Heart right ventricle (tissue), 16 donors: ENCODE data around the gene DLEC1. TPM values are rescaled to one million over a fixed set of nuclear protein-coding genes. Genes with fewer than 3 reads are reported as not detected.

ENCODE experiments used
- ATAC-seq, 8 donors: fragments of 200-7000 bp; cut with Tn5 transposase; one replicate each; pipeline ENCODE4 v1.9.1; 2020; ENCODE audit warnings: mild to moderate bottlenecking in 8 of 8, moderate library complexity in 8 of 8, moderate number of reproducible peaks in 1 of 8
- DNase-seq, 2 donors: peaks; one replicate each; pipeline ENCODE4 v3.0.0-alpha.2; 2020
- H3K27ac ChIP-seq, 10 donors: fragments of 200-600 bp; sonication (generic) in 2 of 10; one replicate each; pipeline versions ENCODE4 v1.5.0 to v1.8.0; 2020 to 2022; ENCODE audit warnings: mild to moderate bottlenecking in 3 of 10
- H3K27me3 ChIP-seq, 7 donors: fragments of 200-600 bp; one replicate each; pipeline ENCODE4 v1.8.0; 2021 to 2022; ENCODE audit warnings: mild to moderate bottlenecking in 2 of 7
- H3K36me3 ChIP-seq, 9 donors: fragments of 200-600 bp; sonication (generic) in 1 of 9; one replicate each; pipeline versions ENCODE4 v1.5.0 to v1.8.0; 2020 to 2022; ENCODE audit warnings: mild to moderate bottlenecking in 2 of 9
- H3K4me1 ChIP-seq, 9 donors: fragments of 200-600 bp; sonication (generic) in 1 of 9; one replicate each; pipeline versions ENCODE4 v1.5.0 to v1.8.0; 2020 to 2022; ENCODE audit warnings: mild to moderate bottlenecking in 4 of 9
- H3K4me3 ChIP-seq, 10 donors: fragments of 200-600 bp; sonication (generic) in 2 of 10; one replicate each; pipeline versions ENCODE4 v1.5.0 to v1.8.0; 2020 to 2022; ENCODE audit warnings: mild to moderate bottlenecking in 7 of 10, moderate library complexity in 2 of 10
- H3K9me3 ChIP-seq, 11 donors: fragments of 200-600 bp in 10 of 11; sonication (generic) in 2 of 11; one replicate each; pipeline versions ENCODE4 v1.5.0 to v1.8.0; 2013 to 2022; ENCODE audit warnings: mild to moderate bottlenecking in 2 of 11, control low read depth in 1 of 11, moderate library complexity in 1 of 11
- CTCF ChIP-seq, 9 donors: fragments of 200-600 bp; sonication (generic) in 2 of 9; IDR thresholded peaks; one replicate each; pipeline versions ENCODE4 v1.5.0 to v1.8.0; 2021 to 2022; ENCODE audit warnings: antibody characterized with exemption in 9 of 9, mild to moderate bottlenecking in 5 of 9, moderate library complexity in 1 of 9
- WGBS, 2 donors: extraction: QIAGEN DNeasy Blood & Tissue Kit; methylation state at CpG; one replicate each; pipeline ENCODE4 v1.1.7; 2013; ENCODE audit warnings: inconsistent platforms in 1 of 2; 5-methylcytosine and 5-hydroxymethylcytosine counted together
- intact Hi-C, 10 donors: fragments of 100-400 bp; cut with DNase I; formaldehyde crosslinking; loops; one replicate each; pipeline versions ENCODE4 v1.11.1 to v1.14.2; 2022
- polyA plus RNA-seq, 2 donors: library from polyadenylated mRNA; stranded (reverse); fragments of 200-250 nt; gene quantifications; one replicate each; pipeline ENCODE4 v1.2.3, GENCODE V29; 2013
- total RNA-seq, 10 donors: library from RNA; stranded (reverse); fragmentation: NEBNext Ultra II Directional in 3 of 10; extraction: Animal tissue kit (Norgen Biotek cat#: 25700) in 3 of 10; gene quantifications; one replicate each; pipeline versions ENCODE4 v1.2.1 to v1.2.4, GENCODE V29; 2021 to 2023
- donor health status: Arrhythmogenic right ventricular cardiomyopathy.
- donor health status: ischemic (EF 13 %, LVEDD 7.1; RV severe dilation, severe dysfunction).
- donor health status: healthy with polysubstance abuse.
- donor health status: DM: no; HTN: yes; CAD: no.
- donor health status: DM: no; HTN: no; CAD: no.
- donor health status: ischemic (EF 25% LVEDD 6.9; RV normal size, moderate dysfunction).
- donor health status: ischemic (EF 25% LVEDD 5.7; RV mildly dilated, moderate dysfunction).
- donor health status: healthy.
- donor health status: DM: yes; HTN: yes; CAD: no.
- donor health status: Ischemic cardiomyopathy.
- donor health status: ischemic (EF 35%, LVEDD 5.7; RV mildly dilated, moderate dysfunction).
- donor health status: nonischemic (EF 11% LVEDD 7.7; RV severe dilation, severe dysfunction).
- donor health status: DM: yes; HTN: yes; CAD: no.
- donor health status: PGD.
- donor health status: ischemic (EF 29% LVEDD 5.4; RV normal size, mild dysfunction).
- donor health status: nonischemic (EF 23%, LVEDD 6.1; RV moderate dilation, normal function).

DLEC1 gene
- total and polyA plus RNA-seq, 12 donors = 0.09 to 0.66 (median 0.30) TPM; not detected in 4

GRCh38 chr3:38046027-38046426, 7.0 kb downstream of the DLEC1 start:
- TF ChIP-seq CTCF (IDR thresholded peaks at IDR 0.05) = no peak
- Histone ChIP-seq H3K9me3 (no peaks in the 10 kb centered on the region), H3K4me3 (no peak overlapping the region), H3K36me3 (no peaks in the 10 kb centered on the region), H3K4me1 (peaks cover 0 to 5% (median 0%) of the 10 kb centered on the region in 9 donors), H3K27me3 (no peaks in the 10 kb centered on the region), H3K27ac (no peak overlapping the region)
- no peak for DNase-seq
- 94 to 95% methylated on average over 4 of the region's 4 CpGs for WGBS, 2 donors
- intact Hi-C loops = no loop called here
- ATAC-seq = no peak

- 92 to 96% methylated on average over 2 of the region's 2 CpGs for WGBS, 2 donors
- Histone ChIP-seq H3K27ac (no peak overlapping the region), H3K27me3 (no peaks in the 10 kb centered on the region), H3K9me3 (no peaks in the 10 kb centered on the region), H3K4me1 (peaks cover 0 to 5% (median 0%) of the 10 kb centered on the region in 9 donors), H3K36me3 (no peaks in the 10 kb centered on the region), H3K4me3 (no peak overlapping the region)
- ATAC-seq (no peak), DNase-seq (no peak)
- intact Hi-C loops = no loop called here
- no peak for TF ChIP-seq CTCF (IDR thresholded peaks at IDR 0.05)
Measured at GRCh38 chr3:38046821-38047220, 7.8 kb downstream of the DLEC1 start.

- DNase-seq (no peak), ATAC-seq (no peak)
- TF ChIP-seq CTCF (IDR thresholded peaks at IDR 0.05) = no peak
- no peaks in the 10 kb centered on the region for H3K9me3 ChIP-seq
- H3K4me1 ChIP-seq = peaks cover 0 to 5% (median 0%) of the 10 kb centered on the region in 9 donors
- H3K27ac ChIP-seq = no peak overlapping the region
- H3K36me3 ChIP-seq = no peaks in the 10 kb centered on the region
- WGBS, 2 donors = 81 to 85% methylated on average over 2 of the region's 2 CpGs
- no peaks in the 10 kb centered on the region for H3K27me3 ChIP-seq
- intact Hi-C loops = no loop called here
- H3K4me3 ChIP-seq = no peak overlapping the region
Measured at GRCh38 chr3:38047896-38048295, 8.9 kb downstream of the DLEC1 start.

GRCh38 chr3:38049358-38050126, 10.5 kb downstream of the DLEC1 start:
- no peak for ATAC-seq
- H3K9me3 ChIP-seq = no peaks in the 10 kb centered on the region
- no peaks in the 10 kb centered on the region for H3K27me3 ChIP-seq
- TF ChIP-seq CTCF (IDR thresholded peaks at IDR 0.05) = no peak
- H3K27ac ChIP-seq = no peak overlapping the region
- intact Hi-C loops = no loop called here
- H3K36me3 ChIP-seq = no peaks in the 10 kb centered on the region
- peaks cover 0 to 5% (median 0%) of the 10 kb centered on the region in 9 donors for H3K4me1 ChIP-seq
- 83 to 84% methylated on average over 4 of the region's 4 CpGs for WGBS, 2 donors
- H3K4me3 ChIP-seq = no peak overlapping the region
- DNase-seq = no peak
